KMS-11 (cell line): ENCODE data around the gene NR1I2.

ENCODE experiments used
- H2AFZ ChIP-seq: fragments of 200-600 bp; sonication (generic); 2 replicates; pipeline ENCODE4 v1.6.1; 2016; ENCODE audit warnings: antibody characterized with exemption, mixed run types, low read depth
- H3K27ac ChIP-seq: fragments of 200-600 bp; sonication (generic); 2 replicates; pipeline ENCODE4 v1.6.1; 2016; ENCODE audit warnings: mild to moderate bottlenecking, mixed run types
- H3K27me3 ChIP-seq: fragments of 200-600 bp; sonication (generic); 2 replicates; pipeline ENCODE4 v1.6.1; 2017; ENCODE audit warnings: mild to moderate bottlenecking, low read depth, mixed run types, moderate library complexity; ENCODE audit not compliant: insufficient read depth
- H3K36me3 ChIP-seq: fragments of 200-600 bp; sonication (generic); 2 replicates; pipeline ENCODE4 v1.6.1; 2017; ENCODE audit warnings: mild to moderate bottlenecking, mixed run types; ENCODE audit not compliant: insufficient read depth
- H3K4me1 ChIP-seq: fragments of 200-600 bp; sonication (generic); 2 replicates; pipeline ENCODE4 v1.6.1; 2016; ENCODE audit warnings: mild to moderate bottlenecking, low read depth, mixed run types; ENCODE audit not compliant: poor library complexity, severe bottlenecking
- H3K4me2 ChIP-seq: fragments of 200-600 bp; sonication (generic); 2 replicates; pipeline ENCODE4 v1.7.0; 2016; ENCODE audit warnings: mild to moderate bottlenecking, mixed run types
- H3K4me3 ChIP-seq: fragments of 200-600 bp; sonication (generic); IDR thresholded peaks from 2 replicates; pipeline ENCODE4 v1.6.1; 2017; ENCODE audit warnings: low read depth, low read length, mixed read lengths; ENCODE audit not compliant: insufficient read depth
- H3K79me2 ChIP-seq: fragments of 200-600 bp; sonication (generic); 2 replicates; pipeline ENCODE4 v1.6.1; 2016; ENCODE audit warnings: low read depth, mixed run types; ENCODE audit not compliant: insufficient read depth
- H3K9ac ChIP-seq: fragments of 200-600 bp; sonication (generic); 2 replicates; pipeline ENCODE4 v1.6.1; 2016; ENCODE audit warnings: mild to moderate bottlenecking, mixed run types
- H4K20me1 ChIP-seq: fragments of 200-600 bp; sonication (generic); 2 replicates; pipeline ENCODE4 v1.6.1; 2016; ENCODE audit warnings: mild to moderate bottlenecking, mixed run types; ENCODE audit not compliant: insufficient read depth
- CTCF ChIP-seq: fragments of 200-600 bp; sonication (generic); conservative IDR thresholded peaks from 2 replicates; pipeline ENCODE4 v1.6.1; 2017; ENCODE audit warnings: low read depth, mild to moderate bottlenecking, antibody characterized with exemption, low read length, moderate library complexity, mixed read lengths

Gene NR1I2

GRCh38 chr3:119794971-119795612, 13.2 kb downstream of the NR1I2 start:
- H3K4me2 ChIP-seq = no peak overlapping the region

DNA sequence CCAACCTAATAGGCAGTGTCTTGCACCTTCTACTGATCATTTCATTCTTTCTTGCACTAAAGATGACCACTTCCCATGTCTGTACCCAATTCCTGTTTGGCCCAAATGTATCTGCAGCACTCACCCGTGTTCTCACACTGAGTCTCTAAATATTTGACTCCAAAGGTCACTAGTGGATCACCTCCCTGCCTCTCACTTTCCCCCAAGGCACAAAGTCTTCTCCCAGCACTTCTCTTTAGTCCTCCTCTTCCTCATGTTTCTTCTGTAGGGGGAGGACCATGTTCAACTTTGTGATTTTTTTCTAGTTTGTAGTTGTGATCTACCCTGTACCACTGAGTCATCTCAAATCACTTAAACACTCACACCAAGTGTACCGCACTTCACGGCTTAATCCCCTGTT, 13.9 kb downstream of the NR1I2 start:
- Histone ChIP-seq H2AFZ (no peak overlapping the region), H3K27ac (no peak overlapping the region), H4K20me1 (no peaks in the 10 kb centered on the region), H3K4me3 (no peak overlapping the region), H3K9ac (no peak overlapping the region), H3K4me1 (no peaks in the 10 kb centered on the region), H3K79me2 (no peaks in the 10 kb centered on the region), H3K36me3 (no peaks in the 10 kb centered on the region), H3K4me2 (no peak overlapping the region), H3K27me3 (no peaks in the 10 kb centered on the region)
- TF ChIP-seq CTCF = no peak

More at GRCh38 chr3:119794971-119795612, 13.2 kb downstream of the NR1I2 start:
- Histone ChIP-seq H3K9ac (no peak overlapping the region), H3K36me3 (no peaks in the 10 kb centered on the region), H2AFZ (no peak overlapping the region), H3K79me2 (no peaks in the 10 kb centered on the region), H3K4me3 (no peak overlapping the region), H3K27ac (no peak overlapping the region), H3K4me1 (no peaks in the 10 kb centered on the region), H4K20me1 (no peaks in the 10 kb centered on the region), H3K27me3 (no peaks in the 10 kb centered on the region)
- no peak for TF ChIP-seq CTCF

- TF ChIP-seq CTCF = no peak
- H3K79me2 ChIP-seq = no peaks in the 10 kb centered on the region
- H4K20me1 ChIP-seq = no peaks in the 10 kb centered on the region
- H3K27ac ChIP-seq = no peak overlapping the region
- H3K36me3 ChIP-seq = no peaks in the 10 kb centered on the region
- H3K27me3 ChIP-seq = no peaks in the 10 kb centered on the region
- no peaks in the 10 kb centered on the region for H3K4me1 ChIP-seq
- H3K4me3 ChIP-seq = no peak overlapping the region
- no peak overlapping the region for H3K4me2 ChIP-seq
- no peak overlapping the region for H3K9ac ChIP-seq
- H2AFZ ChIP-seq = no peak overlapping the region
Measured at GRCh38 chr3:119796368-119796767, 14.5 kb downstream of the NR1I2 start.

GRCh38 chr3:119796785-119797184, 14.9 kb downstream of the NR1I2 start:
- no peak overlapping the region for H3K4me3 ChIP-seq
- H3K36me3 ChIP-seq = no peaks in the 10 kb centered on the region
- H3K27ac ChIP-seq = no peak overlapping the region
- no peak overlapping the region for H3K9ac ChIP-seq
- H3K79me2 ChIP-seq = no peaks in the 10 kb centered on the region
- no peaks in the 10 kb centered on the region for H4K20me1 ChIP-seq
- no peak for TF ChIP-seq CTCF
- H3K4me2 ChIP-seq = no peak overlapping the region
- H3K4me1 ChIP-seq = no peaks in the 10 kb centered on the region
- no peaks in the 10 kb centered on the region for H3K27me3 ChIP-seq
- no peak overlapping the region for H2AFZ ChIP-seq
